GM23248 (cell line): ENCODE measurements around the gene CHST11.

Experiments used
- EZH2 ChIP-seq: fragments of 200-600 bp; sonication (generic); IDR thresholded peaks from 2 replicates; pipeline ENCODE4 v1.6.1; 2018; ENCODE audit warnings: antibody characterized with exemption, mild to moderate bottlenecking; ENCODE audit not compliant: insufficient read depth, poor library complexity, severe bottlenecking
- EZH2phosphoT487 ChIP-seq: fragments of 200-600 bp; sonication (generic); IDR thresholded peaks from 2 replicates; pipeline ENCODE4 v1.6.1; 2018; ENCODE audit warnings: antibody characterized with exemption, moderate library complexity, mild to moderate bottlenecking, low read depth; ENCODE audit not compliant: insufficient read depth

DNA sequence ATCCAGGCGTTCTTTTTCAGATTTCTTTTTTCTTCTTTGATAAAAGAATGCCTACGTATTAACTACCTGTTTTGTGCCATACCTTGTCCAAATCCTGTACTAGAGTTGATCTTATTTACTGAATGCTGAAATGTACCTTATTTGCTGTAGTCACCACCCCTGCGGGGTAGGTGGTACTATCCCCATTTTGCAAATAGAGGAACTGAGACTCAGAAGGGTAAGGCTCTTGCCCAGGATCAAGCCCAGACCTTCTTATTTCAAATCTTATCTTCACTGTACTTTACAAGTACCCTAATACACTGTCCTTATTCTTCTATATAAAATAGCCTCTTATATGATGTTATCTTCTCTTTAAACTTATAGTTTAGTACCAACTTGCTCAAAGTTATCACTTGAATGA, 294.8 kb downstream of the CHST11 start:
- TF ChIP-seq EZH2phosphoT487 (no peak), EZH2 (no peak)
